ENCODE results near the gene TMPRSS3.

The TMPRSS3 gene

GRCh38 chr21:42346441-42346840, 49.4 kb downstream of the TMPRSS3 start:
- TF ChIP-seq FOXM1 (IDR thresholded peaks at IDR 0.05; ENCODE audit: borderline replicate concordance, low read depth) = no peak

GRCh38 chr21:42344631-42345030, 51.2 kb downstream of the TMPRSS3 start:
- TF ChIP-seq TCF12 (IDR thresholded peaks at IDR 0.05; ENCODE audit: low read depth) (no peak), EGR1 (IDR thresholded peaks at IDR 0.05) (no peak), TAF1 (IDR thresholded peaks at IDR 0.05; ENCODE audit: low read depth) (no peak)

DNA sequence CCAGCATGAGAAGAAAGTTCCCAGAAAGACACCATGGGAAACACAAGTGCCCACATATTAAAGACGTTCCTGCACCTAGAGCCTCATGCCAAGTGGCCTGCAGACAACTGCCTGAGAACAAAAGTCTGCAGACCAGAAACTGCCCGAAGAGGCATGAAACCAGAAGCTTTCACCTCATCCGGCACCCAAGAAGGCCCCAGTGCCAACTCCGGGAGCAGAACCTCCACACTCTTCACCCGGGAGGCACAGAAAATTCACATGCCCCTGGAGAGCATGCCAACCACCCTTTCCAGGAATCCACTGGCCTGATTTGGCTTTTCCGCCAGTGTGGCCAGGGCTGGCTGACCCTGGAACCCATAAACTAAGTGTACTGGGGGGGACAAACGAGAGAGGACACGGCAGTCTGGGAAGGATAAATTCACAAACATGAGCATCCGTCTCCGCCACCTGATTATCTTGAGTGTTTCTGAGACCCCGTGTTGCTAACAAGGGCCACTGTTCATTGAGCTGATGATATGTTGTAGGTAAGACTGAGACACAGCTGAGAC, 51.8 kb downstream of the TMPRSS3 start:
- TF ChIP-seq TEAD4 (IDR thresholded peaks at IDR 0.05) = no peak
- TF ChIP-seq NFIC (IDR thresholded peaks at IDR 0.05) = no peak
- TF ChIP-seq EP300 (IDR thresholded peaks at IDR 0.05; ENCODE audit: borderline replicate concordance) = no peak
- no peak for TF ChIP-seq CREB1 (IDR thresholded peaks at IDR 0.05; ENCODE audit: low read depth)
- TF ChIP-seq, protein P1, sequence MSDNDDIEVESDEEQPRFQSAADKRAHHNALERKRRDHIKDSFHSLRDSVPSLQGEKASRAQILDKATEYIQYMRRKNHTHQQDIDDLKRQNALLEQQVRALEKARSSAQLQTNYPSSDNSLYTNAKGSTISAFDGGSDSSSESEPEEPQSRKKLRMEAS (IDR thresholded peaks at IDR 0.05) = no peak
- TF ChIP-seq RAD21 (IDR thresholded peaks at IDR 0.05; ENCODE audit: low read depth) = no peak
- TF ChIP-seq ZBTB7A (IDR thresholded peaks at IDR 0.05; ENCODE audit: low read depth) = no peak

DNA sequence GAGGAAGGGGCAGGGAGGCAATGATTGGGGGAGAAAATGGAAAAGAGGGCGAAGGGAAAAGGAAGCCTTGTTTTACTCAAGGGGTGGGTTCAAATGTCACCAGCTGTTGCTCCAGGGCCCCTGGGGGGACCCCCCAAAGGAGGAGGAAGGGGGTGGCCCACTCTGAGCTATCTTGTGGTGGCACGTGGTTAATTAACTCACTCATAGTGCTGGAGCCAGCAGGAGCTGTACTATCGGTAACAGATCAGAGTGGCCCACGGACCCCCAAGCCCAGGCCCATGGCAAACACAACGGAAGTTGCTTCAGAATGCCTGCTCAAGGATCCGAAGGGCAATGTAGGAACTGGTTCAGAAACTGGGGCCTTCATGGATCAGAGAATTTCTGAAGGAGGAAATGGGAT, 52.3 kb downstream of the TMPRSS3 start:
- TF ChIP-seq CEBPB (IDR thresholded peaks at IDR 0.05) (no peak), YY1 (IDR thresholded peaks at IDR 0.05; ENCODE audit: low read depth) (no peak), TEAD4 (IDR thresholded peaks at IDR 0.05) (no peak), EP300 (IDR thresholded peaks at IDR 0.05; ENCODE audit: borderline replicate concordance) (no peak), NFIC (IDR thresholded peaks at IDR 0.05) (no peak), CREB1 (IDR thresholded peaks at IDR 0.05; ENCODE audit: low read depth) (no peak), FOXM1 (IDR thresholded peaks at IDR 0.05; ENCODE audit: borderline replicate concordance, low read depth) (no peak), TAF1 (IDR thresholded peaks at IDR 0.05; ENCODE audit: low read depth) (no peak), TCF12 (IDR thresholded peaks at IDR 0.05; ENCODE audit: low read depth) (no peak), EGR1 (IDR thresholded peaks at IDR 0.05) (no peak), REST (IDR thresholded peaks at IDR 0.05; ENCODE audit: low read depth) (no peak), ZBTB7A (IDR thresholded peaks at IDR 0.05; ENCODE audit: low read depth) (no peak), RAD21 (IDR thresholded peaks at IDR 0.05; ENCODE audit: low read depth) (no peak)
- TF ChIP-seq, protein P2, sequence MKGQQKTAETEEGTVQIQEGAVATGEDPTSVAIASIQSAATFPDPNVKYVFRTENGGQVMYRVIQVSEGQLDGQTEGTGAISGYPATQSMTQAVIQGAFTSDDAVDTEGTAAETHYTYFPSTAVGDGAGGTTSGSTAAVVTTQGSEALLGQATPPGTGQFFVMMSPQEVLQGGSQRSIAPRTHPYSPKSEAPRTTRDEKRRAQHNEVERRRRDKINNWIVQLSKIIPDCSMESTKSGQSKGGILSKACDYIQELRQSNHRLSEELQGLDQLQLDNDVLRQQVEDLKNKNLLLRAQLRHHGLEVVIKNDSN (IDR thresholded peaks at IDR 0.05) = no peak
- TF ChIP-seq, protein P1 (IDR thresholded peaks at IDR 0.05) = no peak

GRCh38 chr21:42343101-42343500, 52.8 kb downstream of the TMPRSS3 start:
- TF ChIP-seq, protein P1 (IDR thresholded peaks at IDR 0.05) = no peak
- TF ChIP-seq ZBTB7A (IDR thresholded peaks at IDR 0.05; ENCODE audit: low read depth) = no peak
- TF ChIP-seq NFIC (IDR thresholded peaks at IDR 0.05) = no peak
- no peak for TF ChIP-seq TCF12 (IDR thresholded peaks at IDR 0.05; ENCODE audit: low read depth)
- TF ChIP-seq REST (IDR thresholded peaks at IDR 0.05; ENCODE audit: low read depth) = no peak
- TF ChIP-seq TEAD4 (IDR thresholded peaks at IDR 0.05) = no peak
- TF ChIP-seq CREB1 (IDR thresholded peaks at IDR 0.05; ENCODE audit: low read depth) = no peak
- TF ChIP-seq EP300 (IDR thresholded peaks at IDR 0.05; ENCODE audit: borderline replicate concordance) = no peak
- TF ChIP-seq, protein P2 (IDR thresholded peaks at IDR 0.05) = no peak
- TF ChIP-seq FOXM1 (IDR thresholded peaks at IDR 0.05; ENCODE audit: borderline replicate concordance, low read depth) = no peak
- no peak for TF ChIP-seq YY1 (IDR thresholded peaks at IDR 0.05; ENCODE audit: low read depth)
- TF ChIP-seq RAD21 (IDR thresholded peaks at IDR 0.05; ENCODE audit: low read depth) = no peak
- no peak for TF ChIP-seq EGR1 (IDR thresholded peaks at IDR 0.05)
- TF ChIP-seq CEBPB (IDR thresholded peaks at IDR 0.05) = no peak
- TF ChIP-seq TAF1 (IDR thresholded peaks at IDR 0.05; ENCODE audit: low read depth) = no peak

GRCh38 chr21:42341776-42342542, 53.9 kb downstream of the TMPRSS3 start:
- TF ChIP-seq TCF12 (IDR thresholded peaks at IDR 0.05; ENCODE audit: low read depth) (no peak), YY1 (IDR thresholded peaks at IDR 0.05; ENCODE audit: low read depth) (no peak), RAD21 (IDR thresholded peaks at IDR 0.05; ENCODE audit: low read depth) (no peak), TAF1 (IDR thresholded peaks at IDR 0.05; ENCODE audit: low read depth) (no peak), REST (IDR thresholded peaks at IDR 0.05; ENCODE audit: low read depth) (no peak), FOXM1 (IDR thresholded peaks at IDR 0.05; ENCODE audit: borderline replicate concordance, low read depth) (no peak), TEAD4 (IDR thresholded peaks at IDR 0.05) (no peak), CREB1 (IDR thresholded peaks at IDR 0.05; ENCODE audit: low read depth) (no peak), NFIC (IDR thresholded peaks at IDR 0.05) (no peak), CEBPB (IDR thresholded peaks at IDR 0.05) (no peak)
- TF ChIP-seq, protein P1 (IDR thresholded peaks at IDR 0.05) = no peak
- TF ChIP-seq, protein P2 (IDR thresholded peaks at IDR 0.05) = no peak

Measured in Ishikawa (cell line).